Activated T-cell treated with anti-CD3 and anti-CD28 coated beads, Interleukin-2, amount 50 U/mL, for 72 hours (primary cell): Measurements from ENCODE around the gene ERC1. TPM values are rescaled to one million over a fixed set of nuclear protein-coding genes. Genes with fewer than 3 reads are reported as not detected.
A peak's percentile ranks its signal among the peaks of the same experiment; 100 is the strongest.

ENCODE experiments used
- ATAC-seq, 2 donors: fragments of 150-1000 bp; cut with Tn5 transposase; replicated peaks in 1 of 2; 2 replicates each; pipeline ENCODE4 v1.10.0; 2021; ENCODE audit warnings: moderate library complexity in 2 of 2, mild to moderate bottlenecking in 1 of 2
- DNase-seq, 2 donors: peaks; one replicate each; pipeline ENCODE4 v3.0.0; 2021 to 2022; ENCODE audit warnings: mixed read lengths in 1 of 2
- H3K27ac Mint-ChIP-seq: one replicate; pipeline ENCODE4 v1.8.0; 2022; ENCODE audit warnings: mild to moderate bottlenecking, moderate library complexity, mixed read lengths
- H3K27me3 Mint-ChIP-seq: one replicate; pipeline ENCODE4 v1.8.0; 2022; ENCODE audit warnings: low read depth, mixed read lengths
- H3K36me3 Mint-ChIP-seq, 2 donors: one replicate each; pipeline ENCODE4 v1.8.0; 2022; ENCODE audit warnings: mixed read lengths in 2 of 2, mild to moderate bottlenecking in 1 of 2; ENCODE audit not compliant: insufficient read depth in 2 of 2
- H3K4me1 Mint-ChIP-seq: one replicate; pipeline ENCODE4 v1.8.0; 2022; ENCODE audit warnings: low read depth, mixed read lengths
- H3K4me3 Mint-ChIP-seq, 2 donors: one replicate each; pipeline ENCODE4 v1.8.0; 2022; ENCODE audit warnings: mild to moderate bottlenecking in 2 of 2, mixed read lengths in 2 of 2, moderate library complexity in 2 of 2
- H3K9me3 Mint-ChIP-seq, 2 donors: one replicate each; pipeline ENCODE4 v1.8.0; 2022; ENCODE audit warnings: mixed read lengths in 2 of 2
- total RNA-seq, 2 donors: library from RNA; stranded (reverse); gene quantifications; one replicate each; pipeline ENCODE4 v1.2.3, GENCODE V29; 2022

The ERC1 gene
- total RNA-seq, 2 donors from 2014 or later: 27.5 to 28.9 TPM

GRCh38 chr12:1272142-1272541 is 281.1 kb downstream of the ERC1 start:
- peaks cover 1 to 2% of the 10 kb centered on the region in 2 donors for H3K36me3 Mint-ChIP-seq
- H3K4me1 Mint-ChIP-seq: peaks cover under 1% of the 10 kb centered on the region
- H3K4me3 Mint-ChIP-seq: no peak overlapping the region
- H3K9me3 Mint-ChIP-seq: no peaks in the 10 kb centered on the region
- ATAC-seq: peak; percentile 53 to 65
- no peak overlapping the region for H3K27ac Mint-ChIP-seq
- H3K27me3 Mint-ChIP-seq: no peaks in the 10 kb centered on the region
- DNase-seq: peak in 1 of 2 donors; percentile 15

GRCh38 chr12:1273051-1273450 is 282.0 kb downstream of the ERC1 start:
- Mint-ChIP-seq H3K9me3 (no peaks in the 10 kb centered on the region), H3K4me1 (peaks cover 9% of the 10 kb centered on the region), H3K27me3 (no peaks in the 10 kb centered on the region), H3K4me3 (no peak overlapping the region), H3K36me3 (peaks cover 1 to 2% of the 10 kb centered on the region in 2 donors), H3K27ac (no peak overlapping the region)
- no peak for DNase-seq
- no peak for ATAC-seq

GRCh38 chr12:1277905-1278304 is 286.9 kb downstream of the ERC1 start:
- peaks cover 0 to 2% of the 10 kb centered on the region in 2 donors for H3K36me3 Mint-ChIP-seq
- no peaks in the 10 kb centered on the region for H3K9me3 Mint-ChIP-seq
- H3K27me3 Mint-ChIP-seq: no peaks in the 10 kb centered on the region
- peak overlapping the region; percentile 3 to 39 for H3K4me3 Mint-ChIP-seq
- peaks cover 20% of the 10 kb centered on the region for H3K4me1 Mint-ChIP-seq
- peak; percentile 35 to 58 for DNase-seq
- peak overlapping the region; percentile 22 for H3K27ac Mint-ChIP-seq
- peak; percentile 93 to 95 for ATAC-seq

GRCh38 chr12:1279050-1279449 is 288.0 kb downstream of the ERC1 start:
- peaks cover 20% of the 10 kb centered on the region for H3K4me1 Mint-ChIP-seq
- peaks cover 0 to 2% of the 10 kb centered on the region in 2 donors for H3K36me3 Mint-ChIP-seq
- DNase-seq: no peak
- H3K4me3 Mint-ChIP-seq: no peak overlapping the region
- H3K27me3 Mint-ChIP-seq: no peaks in the 10 kb centered on the region
- no peaks in the 10 kb centered on the region for H3K9me3 Mint-ChIP-seq
- no peak overlapping the region for H3K27ac Mint-ChIP-seq
- no peak for ATAC-seq

GRCh38 chr12:1280059-1280458 is 289.0 kb downstream of the ERC1 start:
- DNase-seq (no peak), ATAC-seq (no peak)
- H3K27me3 Mint-ChIP-seq: no peaks in the 10 kb centered on the region
- H3K27ac Mint-ChIP-seq: no peak overlapping the region
- no peaks in the 10 kb centered on the region for H3K9me3 Mint-ChIP-seq
- H3K4me1 Mint-ChIP-seq: peaks cover 20% of the 10 kb centered on the region
- no peak overlapping the region for H3K4me3 Mint-ChIP-seq
- H3K36me3 Mint-ChIP-seq: no peaks in the 10 kb centered on the region

GRCh38 chr12:1281683-1282366 is 290.8 kb downstream of the ERC1 start:
- Mint-ChIP-seq H3K27ac (no peak overlapping the region), H3K36me3 (no peaks in the 10 kb centered on the region), H3K4me1 (peaks cover 20% of the 10 kb centered on the region), H3K4me3 (no peak overlapping the region), H3K9me3 (no peaks in the 10 kb centered on the region), H3K27me3 (no peaks in the 10 kb centered on the region)
- DNase-seq (no peak), ATAC-seq (no peak)

GRCh38 chr12:1282670-1283315 is 291.8 kb downstream of the ERC1 start:
- Mint-ChIP-seq H3K27ac (no peak overlapping the region), H3K36me3 (no peaks in the 10 kb centered on the region), H3K4me3 (no peak overlapping the region), H3K27me3 (no peaks in the 10 kb centered on the region), H3K9me3 (no peaks in the 10 kb centered on the region), H3K4me1 (peaks cover 13% of the 10 kb centered on the region)
- no peak for ATAC-seq
- no peak for DNase-seq

- no peaks in the 10 kb centered on the region for H3K9me3 Mint-ChIP-seq
- no peak for DNase-seq
- H3K4me1 Mint-ChIP-seq: peaks cover 8% of the 10 kb centered on the region
- no peak overlapping the region for H3K4me3 Mint-ChIP-seq
- H3K36me3 Mint-ChIP-seq: no peaks in the 10 kb centered on the region
- H3K27me3 Mint-ChIP-seq: no peaks in the 10 kb centered on the region
- ATAC-seq: no peak
- H3K27ac Mint-ChIP-seq: no peak overlapping the region
Measured at GRCh38 chr12:1283316-1283715, 292.3 kb downstream of the ERC1 start.

- no peaks in the 10 kb centered on the region for H3K36me3 Mint-ChIP-seq
- H3K4me3 Mint-ChIP-seq: no peak overlapping the region
- H3K4me1 Mint-ChIP-seq: no peaks in the 10 kb centered on the region
- peak overlapping the region; percentile 71 for H3K27ac Mint-ChIP-seq
- no peak for ATAC-seq
- H3K27me3 Mint-ChIP-seq: no peaks in the 10 kb centered on the region
- no peaks in the 10 kb centered on the region for H3K9me3 Mint-ChIP-seq
- no peak for DNase-seq
Measured at GRCh38 chr12:1284611-1285010, 293.6 kb downstream of the ERC1 start.

- H3K36me3 Mint-ChIP-seq: peaks cover 2% of the 10 kb centered on the region in 2 donors
- H3K27ac Mint-ChIP-seq: no peak overlapping the region
- no peaks in the 10 kb centered on the region for H3K9me3 Mint-ChIP-seq
- no peaks in the 10 kb centered on the region for H3K27me3 Mint-ChIP-seq
- H3K4me1 Mint-ChIP-seq: no peaks in the 10 kb centered on the region
- DNase-seq: no peak
- no peak for ATAC-seq
- H3K4me3 Mint-ChIP-seq: no peak overlapping the region
Measured at GRCh38 chr12:1287446-1287975, 296.5 kb downstream of the ERC1 start.

- ATAC-seq (no peak), DNase-seq (no peak)
- no peaks in the 10 kb centered on the region for H3K9me3 Mint-ChIP-seq
- H3K4me3 Mint-ChIP-seq: no peak overlapping the region
- H3K36me3 Mint-ChIP-seq: peaks cover 2% of the 10 kb centered on the region in 2 donors
- no peak overlapping the region for H3K27ac Mint-ChIP-seq
- no peaks in the 10 kb centered on the region for H3K4me1 Mint-ChIP-seq
- H3K27me3 Mint-ChIP-seq: no peaks in the 10 kb centered on the region
Measured at GRCh38 chr12:1288333-1288732, 297.3 kb downstream of the ERC1 start.

- H3K27ac Mint-ChIP-seq: no peak overlapping the region
- ATAC-seq (no peak), DNase-seq (no peak)
- H3K36me3 Mint-ChIP-seq: peaks cover 2 to 3% of the 10 kb centered on the region in 2 donors
- no peaks in the 10 kb centered on the region for H3K4me1 Mint-ChIP-seq
- no peaks in the 10 kb centered on the region for H3K27me3 Mint-ChIP-seq
- H3K4me3 Mint-ChIP-seq: no peak overlapping the region
- H3K9me3 Mint-ChIP-seq: no peaks in the 10 kb centered on the region
Measured at GRCh38 chr12:1289371-1290155, 298.5 kb downstream of the ERC1 start.

- no peaks in the 10 kb centered on the region for H3K4me1 Mint-ChIP-seq
- no peaks in the 10 kb centered on the region for H3K9me3 Mint-ChIP-seq
- no peak overlapping the region for H3K4me3 Mint-ChIP-seq
- DNase-seq (no peak), ATAC-seq (no peak)
- H3K27me3 Mint-ChIP-seq: no peaks in the 10 kb centered on the region
- no peak overlapping the region for H3K27ac Mint-ChIP-seq
- peaks cover 2 to 5% of the 10 kb centered on the region in 2 donors for H3K36me3 Mint-ChIP-seq
Measured at GRCh38 chr12:1290716-1291115, 299.7 kb downstream of the ERC1 start.
